Measurements from ENCODE around the gene EEF2.
"Not testable (repeated sequence)": the region's sequence is repeated elsewhere in the genome, so short reads cannot be mapped to it uniquely, and the experiment has no call there.

Gene EEF2

DNA sequence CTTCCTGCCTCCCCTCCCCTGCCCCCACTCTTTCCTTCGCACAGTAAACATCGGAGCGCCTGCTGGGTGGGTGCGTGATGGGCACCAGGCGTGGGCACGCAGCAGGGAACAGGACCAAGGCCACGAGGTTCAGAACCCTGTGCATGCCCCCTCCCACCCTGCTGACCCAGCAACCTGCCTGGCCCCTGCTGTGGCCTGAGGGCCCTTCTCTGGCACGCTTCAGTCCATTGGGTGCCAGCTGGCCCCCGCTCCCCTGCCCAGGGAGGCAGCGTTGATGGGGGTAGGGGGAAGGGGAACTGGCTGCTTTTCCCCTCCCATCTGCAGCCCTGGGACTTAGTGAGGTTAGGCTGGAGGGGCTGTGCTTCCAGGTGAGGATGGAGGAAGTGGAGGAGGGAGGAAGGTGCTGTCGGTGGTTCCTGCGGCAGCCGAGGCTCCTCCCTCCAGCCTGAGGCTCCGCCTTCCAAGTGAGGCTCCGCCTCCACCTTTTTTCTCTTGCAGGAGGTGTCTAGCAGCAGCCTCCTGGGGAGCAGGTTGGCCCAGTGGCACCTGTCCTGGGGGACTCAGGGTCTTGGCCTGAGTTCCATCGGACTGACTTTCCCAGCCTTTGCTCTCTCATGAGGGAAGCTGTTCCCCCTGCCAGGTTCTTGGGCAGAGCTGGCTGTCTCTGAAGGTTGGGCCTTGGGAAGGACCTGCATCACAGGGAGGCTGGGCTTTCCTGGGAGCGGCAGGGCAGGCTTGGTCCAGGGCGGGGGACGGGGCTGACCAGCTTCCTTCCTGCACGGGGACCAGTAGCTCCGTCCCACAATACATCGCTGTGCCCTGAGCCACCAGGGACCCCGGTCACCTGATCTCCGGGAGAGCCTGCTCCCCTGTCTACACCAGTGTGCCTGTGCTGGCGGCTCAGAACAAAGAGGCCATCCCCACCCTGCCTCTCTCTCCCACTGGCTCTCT is 29.6 kb upstream of the EEF2 start:
- DNase-seq, result no peak

DNA sequence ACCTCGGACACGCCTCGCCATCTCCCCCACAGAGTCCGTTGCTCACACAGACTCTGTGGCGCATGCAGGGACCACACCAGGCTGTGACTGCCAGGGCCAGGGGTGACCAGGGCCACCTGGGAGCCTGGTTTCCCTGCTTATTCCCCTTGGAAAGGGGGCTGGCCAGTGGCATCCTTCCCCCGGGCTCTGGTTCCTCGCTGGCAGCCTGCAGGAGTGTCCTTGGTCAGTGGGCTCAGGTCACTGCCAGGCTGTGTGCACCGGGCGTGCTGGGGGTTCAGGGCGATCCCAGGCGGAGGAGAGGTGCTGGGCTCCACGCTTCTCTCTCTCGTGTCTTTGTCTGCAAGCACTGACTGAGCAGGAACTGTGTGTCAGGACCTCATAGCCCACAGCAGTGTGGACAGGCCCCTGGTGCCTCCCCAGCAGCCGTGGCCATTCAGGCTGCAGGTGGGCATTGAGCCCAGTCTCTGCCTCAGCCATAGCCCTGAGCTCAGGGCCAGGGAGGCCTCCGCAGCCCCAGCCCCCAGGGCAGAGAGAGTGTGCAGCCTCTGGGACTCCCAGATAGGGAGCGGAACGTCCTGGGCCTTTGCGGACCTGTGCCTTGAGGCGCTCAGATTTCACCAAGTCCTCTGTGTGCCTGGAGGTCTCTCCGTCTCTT is 28.8 kb upstream of the EEF2 start:
- DNase-seq, result no peak

DNA sequence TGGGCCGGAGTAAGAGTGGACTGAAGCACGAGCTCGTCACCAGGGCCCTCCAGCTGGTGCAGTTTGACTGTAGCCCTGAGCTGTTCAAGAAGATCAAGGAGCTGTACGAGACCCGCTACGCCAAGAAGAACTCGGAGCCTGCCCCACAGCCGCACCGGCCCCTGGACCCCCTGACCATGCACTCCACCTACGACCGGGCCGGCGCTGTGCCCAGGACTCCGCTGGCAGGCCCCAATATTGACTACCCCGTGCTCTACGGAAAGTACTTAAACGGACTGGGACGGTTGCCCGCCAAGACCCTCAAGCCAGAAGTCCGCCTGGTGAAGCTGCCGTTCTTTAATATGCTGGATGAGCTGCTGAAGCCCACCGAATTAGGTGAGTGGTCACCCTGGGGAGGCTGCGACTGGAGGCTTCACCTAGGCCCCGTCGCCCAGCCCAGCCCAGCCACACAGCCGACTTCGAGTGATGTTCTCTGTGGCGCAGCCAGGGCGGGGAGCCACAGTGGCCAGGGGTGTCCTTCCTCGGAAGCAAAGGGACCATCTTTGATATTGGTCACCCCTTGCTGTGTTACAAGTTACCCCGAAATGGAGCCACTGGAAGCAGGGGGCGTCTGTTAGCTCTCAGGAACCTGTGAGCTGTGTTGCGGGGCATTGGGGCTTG is 27.8 kb upstream of the EEF2 start:
- DNase-seq, result no peak

DNA sequence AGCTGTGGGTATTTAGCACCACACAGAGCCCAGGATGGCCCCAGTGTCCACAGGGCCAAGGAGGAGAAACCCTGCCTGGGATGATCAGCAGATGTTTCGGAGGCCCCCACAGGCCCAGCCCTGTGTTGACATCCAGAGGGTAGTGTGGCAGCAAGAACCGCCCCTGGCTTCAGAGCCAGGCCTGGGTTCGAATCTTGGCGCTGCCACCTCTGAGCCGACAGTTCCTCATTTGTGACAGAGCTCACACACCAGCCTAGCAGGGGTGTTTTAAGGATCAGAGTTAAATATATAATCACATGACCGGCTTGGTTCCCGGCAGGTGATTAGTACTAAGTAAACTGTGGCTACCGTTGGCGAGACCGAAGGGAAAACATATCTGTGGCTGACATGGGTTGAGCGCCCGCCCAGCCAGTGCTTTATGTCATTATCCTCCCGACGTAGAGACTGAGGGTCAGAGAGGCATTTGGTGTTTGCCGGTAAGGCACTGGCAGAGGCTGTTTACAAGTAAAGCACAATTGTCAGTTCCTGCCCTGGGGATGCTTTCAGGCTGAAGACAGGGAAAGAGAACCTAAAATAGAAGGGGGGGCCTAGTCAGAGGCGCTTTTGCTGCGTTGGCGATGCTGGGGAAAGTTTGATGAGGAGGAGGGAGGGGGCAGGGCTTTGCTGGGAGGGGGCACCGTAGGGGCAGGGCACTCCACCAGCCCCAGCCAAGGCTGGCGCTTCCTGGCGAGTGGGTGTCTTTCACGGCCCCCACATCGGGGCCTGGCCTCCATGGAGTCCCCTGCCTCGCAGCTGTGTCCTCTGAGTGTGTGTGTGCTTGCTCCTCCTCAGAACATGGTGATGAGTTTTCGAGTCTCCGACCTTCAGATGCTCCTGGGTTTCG is 27.1 kb upstream of the EEF2 start:
- no peak for DNase-seq

DNA sequence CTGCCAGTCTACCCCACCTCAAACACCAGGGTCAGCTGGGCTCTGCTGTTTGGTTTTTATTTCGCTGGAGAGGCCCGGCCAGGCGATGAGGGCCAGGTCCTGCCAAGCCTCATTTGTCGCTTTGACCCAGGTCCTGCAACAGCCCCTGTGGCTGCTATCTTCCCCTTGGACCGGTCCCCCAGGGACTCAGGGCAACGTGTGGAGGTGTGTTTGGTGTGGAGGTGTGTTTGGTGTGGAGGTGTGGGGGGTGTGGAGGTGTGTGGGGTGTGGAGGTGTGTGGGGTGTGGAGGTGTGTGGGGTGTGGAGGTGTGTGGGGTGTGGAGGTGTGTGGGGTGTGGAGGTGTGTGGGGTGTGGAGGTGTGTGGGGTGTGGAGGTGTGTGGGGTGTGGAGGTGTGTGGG is 26.2 kb upstream of the EEF2 start:
- not testable (repeated sequence) for DNase-seq

DNA sequence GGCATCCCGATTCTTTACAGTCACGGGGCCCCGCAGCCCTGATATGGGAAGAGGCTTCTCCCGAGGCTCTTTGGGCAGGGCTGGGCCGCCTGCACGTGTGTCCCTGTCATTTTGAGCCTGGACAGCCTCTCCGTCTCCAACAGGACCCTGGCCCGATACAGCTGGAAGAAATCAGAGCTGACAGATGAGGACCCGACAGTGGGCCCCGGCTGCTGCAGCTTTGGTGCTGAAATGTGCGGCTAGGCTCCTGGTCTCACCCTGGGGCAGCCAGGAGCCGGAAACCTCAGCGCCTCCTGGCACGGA is 25.5 kb upstream of the EEF2 start:
- DNase-seq, result no peak

DNA sequence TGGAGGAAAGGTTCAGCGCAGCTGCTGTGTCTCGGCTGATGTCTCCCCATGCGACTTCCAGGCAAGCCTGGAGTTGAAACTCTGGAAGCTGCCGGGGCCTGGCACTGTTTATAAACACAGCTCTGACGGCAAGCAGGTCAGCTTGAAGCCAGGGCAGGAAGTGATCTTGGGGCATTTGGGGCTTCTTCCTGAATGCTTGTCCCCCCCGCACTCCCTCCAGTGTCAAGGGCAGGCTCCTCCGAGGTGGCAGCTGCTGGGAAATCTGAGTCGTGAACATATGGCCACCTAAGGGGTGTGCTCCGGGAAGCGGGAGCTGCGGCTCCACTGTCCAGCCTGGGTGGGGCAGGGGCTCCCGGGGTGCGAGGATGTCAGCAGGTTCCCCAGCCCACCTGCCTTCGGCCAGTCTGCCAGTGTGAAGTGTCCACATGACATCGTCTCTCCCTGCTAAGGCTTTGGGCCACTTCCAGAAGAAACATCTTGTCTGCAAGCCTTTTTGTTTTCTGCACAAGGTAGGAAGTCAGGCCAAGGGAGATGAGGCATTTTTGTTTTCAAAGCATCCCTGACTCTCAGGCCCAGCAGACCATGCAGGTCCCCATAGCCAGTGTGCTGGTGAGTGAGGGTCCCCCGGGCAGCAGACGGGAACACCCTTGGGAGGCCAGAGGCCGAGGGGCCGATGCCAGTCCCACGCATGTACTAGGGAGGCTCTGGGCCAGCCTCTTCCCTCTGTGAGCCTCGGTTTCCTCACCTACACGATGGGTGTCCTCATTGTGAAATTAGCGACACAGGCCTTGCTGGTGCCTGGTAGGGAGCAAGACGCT is 24.9 kb upstream of the EEF2 start:
- DNase-seq, result peak; percentile 63

DNA sequence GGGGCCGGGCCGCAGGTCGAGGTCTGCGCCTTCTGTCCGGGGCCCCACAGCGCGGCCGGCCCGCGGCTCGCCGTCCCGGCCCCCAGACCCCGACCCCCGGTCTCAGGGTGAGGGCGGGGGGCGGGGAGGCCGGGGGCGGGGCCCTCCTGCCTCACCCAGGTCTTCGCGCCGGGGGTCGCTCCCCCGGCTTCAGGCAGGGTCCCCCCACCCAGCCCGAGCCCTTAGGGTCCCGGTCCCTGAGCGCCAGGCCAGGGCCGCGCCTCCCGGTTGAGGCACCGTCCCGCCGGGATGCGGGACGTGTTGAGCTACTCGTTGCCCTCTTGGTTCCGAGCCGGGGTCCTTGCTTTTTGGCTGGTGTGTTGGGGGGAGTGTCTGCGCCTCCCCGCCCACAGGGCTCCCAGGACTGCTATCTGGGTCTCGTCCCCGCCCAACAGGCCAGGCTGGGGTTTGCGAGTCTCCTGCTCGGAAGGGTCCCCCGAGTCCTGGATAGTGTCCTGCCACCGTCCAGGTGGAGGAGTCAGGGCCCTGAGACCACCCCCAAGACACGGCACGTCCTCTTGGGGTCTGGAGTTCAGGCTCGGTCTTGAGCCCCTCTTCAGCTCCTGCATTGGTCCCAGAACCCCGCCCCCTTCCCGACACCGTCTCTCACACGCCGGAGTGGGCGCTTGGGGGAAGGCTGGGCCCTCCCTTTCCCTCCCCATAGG is 22.7 kb upstream of the EEF2 start:
- DNase-seq, result peak; percentile 69

DNA sequence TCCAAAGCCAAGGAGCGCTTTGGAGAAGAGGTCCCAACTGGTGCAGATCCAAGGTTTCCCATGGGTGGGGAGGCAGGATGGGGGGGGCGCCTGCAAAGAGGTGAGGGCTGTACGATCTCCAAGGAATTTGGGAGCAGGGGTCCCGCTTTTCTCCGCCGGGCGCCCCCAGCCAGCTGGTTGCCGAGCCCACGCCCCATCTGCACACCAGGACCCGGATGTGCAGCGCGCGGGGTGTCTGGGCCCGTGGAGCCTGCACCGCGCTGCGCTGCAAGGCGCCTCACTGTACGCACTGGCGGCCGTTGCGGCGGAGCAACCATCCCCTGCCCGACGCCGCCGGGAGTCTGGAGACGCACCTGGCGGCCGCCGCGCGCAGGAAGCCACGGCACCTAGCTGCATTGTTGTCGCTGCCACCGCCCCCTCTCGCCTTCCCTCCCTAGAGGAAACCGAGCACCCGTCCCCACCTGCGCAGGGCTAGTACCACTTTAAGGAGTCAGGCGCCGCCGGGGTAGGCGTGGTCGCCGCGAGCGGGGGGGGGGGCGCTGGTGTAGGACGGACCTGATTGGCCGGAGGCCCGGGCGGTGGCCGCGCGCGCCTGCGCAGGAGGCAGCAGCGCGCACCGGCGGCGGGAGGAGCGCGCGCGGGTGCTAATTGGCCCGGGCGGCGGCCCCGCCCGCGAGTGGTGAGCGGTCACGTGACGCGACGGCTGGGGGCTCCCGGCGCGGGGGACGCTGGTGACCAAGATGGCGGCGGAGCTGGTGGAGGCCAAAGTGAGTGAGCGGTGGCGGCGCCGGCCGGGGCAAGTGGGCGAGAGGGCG is 22.0 kb upstream of the EEF2 start, which contains the start of gene PIAS4:
Gene PIAS4, plus strand, starts transcription at position 716 of the 815 bp plus-strand sequence. Its CDS starts 25 bp downstream, at position 741.
- DNase-seq, result peak; percentile 97

DNA sequence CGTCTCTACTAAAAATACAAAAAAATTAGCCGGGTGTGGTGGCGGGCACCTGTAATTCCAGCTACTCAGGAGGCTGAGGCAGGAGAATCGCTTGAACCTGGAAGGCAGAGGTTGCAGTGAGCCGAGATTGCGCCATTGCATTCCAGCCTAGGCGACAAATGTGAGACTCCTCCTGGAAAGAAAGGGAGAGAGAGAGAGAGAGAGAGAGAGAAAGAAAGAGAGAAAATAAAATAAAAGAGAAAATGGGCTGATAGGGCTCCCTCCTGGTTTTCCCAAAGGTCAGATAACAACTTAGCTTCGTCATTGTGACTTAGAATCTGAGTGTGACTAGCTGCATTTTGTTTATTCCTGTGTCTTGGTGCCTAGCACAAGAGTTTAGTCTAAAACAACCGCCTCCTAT is 20.2 kb upstream of the EEF2 start:
- DNase-seq, result not testable (repeated sequence)

DNA sequence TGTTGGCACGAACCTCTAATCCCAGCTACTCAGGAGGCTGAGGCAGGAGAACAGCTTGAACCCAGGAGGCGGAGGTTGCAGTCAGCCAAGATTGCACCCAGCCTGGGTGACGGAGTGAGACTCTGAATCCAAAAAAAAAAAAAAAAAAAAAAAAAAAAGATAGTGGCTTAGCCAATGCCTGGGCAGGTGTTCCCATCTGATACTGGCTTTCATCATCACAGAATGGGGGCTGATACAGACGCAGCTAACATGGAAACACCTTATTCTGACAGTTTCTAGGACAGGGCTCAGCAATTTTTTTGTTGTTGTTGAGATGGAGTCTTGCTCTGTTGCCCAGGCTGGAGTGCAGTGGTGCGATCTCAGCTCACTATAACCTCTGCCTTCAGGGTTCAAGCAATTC is 15.5 kb upstream of the EEF2 start:
- DNase-seq, result not testable (repeated sequence)

DNA sequence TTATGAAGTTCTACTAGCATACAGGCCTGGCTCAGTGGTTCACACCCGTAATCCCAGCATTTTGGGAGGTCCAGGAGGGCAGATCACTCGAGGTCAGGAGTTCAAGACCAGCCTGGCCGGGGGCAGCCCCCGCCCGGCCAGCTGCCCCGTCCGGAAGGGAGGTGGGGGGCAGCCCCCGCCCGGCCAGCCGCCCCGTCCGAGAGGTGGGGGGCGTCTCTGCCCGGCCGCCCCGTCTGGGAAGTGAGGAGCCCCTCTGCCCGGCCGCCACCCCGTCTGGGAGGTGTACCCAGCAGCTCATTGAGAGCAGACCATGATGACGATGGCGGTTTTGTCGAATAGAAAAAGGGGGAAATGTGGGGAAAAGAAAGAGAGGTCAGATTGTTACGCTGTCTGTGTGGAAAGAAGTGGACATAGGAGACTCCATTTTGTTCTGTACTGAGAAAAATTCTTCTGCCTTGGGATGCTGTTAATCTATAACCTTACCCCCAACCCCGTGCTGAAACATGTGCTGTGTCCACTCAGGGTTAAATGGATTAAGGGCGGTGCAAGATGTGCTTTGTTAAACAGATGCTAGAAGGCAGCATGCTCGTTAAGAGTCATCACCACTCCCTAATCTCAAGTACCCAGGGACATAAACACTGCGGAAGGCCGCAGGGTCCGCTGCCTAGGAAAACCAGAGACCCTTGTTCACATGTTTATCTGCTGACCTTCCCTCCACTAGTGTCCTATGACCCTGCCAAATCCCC is 13.6 kb upstream of the EEF2 start:
- not testable (repeated sequence) for DNase-seq

DNA sequence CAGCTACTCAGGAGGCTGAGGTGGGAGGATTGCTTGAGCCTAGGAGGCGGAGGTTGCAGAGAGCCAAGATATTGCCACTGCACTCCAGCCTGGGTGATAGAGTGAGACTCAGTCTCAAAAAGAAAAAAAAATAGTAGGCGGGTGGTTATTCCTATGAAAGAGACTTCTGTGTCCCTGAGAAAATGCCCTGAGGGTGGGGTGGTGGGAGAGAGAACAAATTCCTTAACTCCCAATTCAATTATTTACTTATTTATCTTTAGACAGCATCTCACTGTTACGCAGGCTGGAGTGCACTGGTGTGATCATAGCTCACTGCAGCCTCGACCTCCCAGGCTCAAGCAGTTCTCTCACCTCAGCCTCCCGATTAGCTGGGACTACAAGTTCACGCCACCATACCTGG is 10.3 kb upstream of the EEF2 start:
- no peak for DNase-seq

DNA sequence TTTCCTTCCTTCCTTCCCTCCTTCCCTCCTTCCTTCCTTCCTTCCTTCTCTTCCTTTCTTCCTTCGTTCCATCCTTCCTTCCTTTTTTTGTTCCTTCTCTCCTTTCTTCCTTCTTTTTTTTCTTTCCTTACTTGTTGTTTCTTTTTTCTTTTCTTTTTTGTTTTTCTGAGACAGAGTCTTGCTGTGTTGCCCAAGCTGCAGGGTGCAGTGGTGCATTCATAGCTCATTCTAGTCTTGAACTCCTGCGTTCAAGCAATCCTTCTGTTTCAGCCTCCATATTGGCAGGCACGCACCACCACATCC is 5.5 kb upstream of the EEF2 start:
- no peak for DNase-seq

DNA sequence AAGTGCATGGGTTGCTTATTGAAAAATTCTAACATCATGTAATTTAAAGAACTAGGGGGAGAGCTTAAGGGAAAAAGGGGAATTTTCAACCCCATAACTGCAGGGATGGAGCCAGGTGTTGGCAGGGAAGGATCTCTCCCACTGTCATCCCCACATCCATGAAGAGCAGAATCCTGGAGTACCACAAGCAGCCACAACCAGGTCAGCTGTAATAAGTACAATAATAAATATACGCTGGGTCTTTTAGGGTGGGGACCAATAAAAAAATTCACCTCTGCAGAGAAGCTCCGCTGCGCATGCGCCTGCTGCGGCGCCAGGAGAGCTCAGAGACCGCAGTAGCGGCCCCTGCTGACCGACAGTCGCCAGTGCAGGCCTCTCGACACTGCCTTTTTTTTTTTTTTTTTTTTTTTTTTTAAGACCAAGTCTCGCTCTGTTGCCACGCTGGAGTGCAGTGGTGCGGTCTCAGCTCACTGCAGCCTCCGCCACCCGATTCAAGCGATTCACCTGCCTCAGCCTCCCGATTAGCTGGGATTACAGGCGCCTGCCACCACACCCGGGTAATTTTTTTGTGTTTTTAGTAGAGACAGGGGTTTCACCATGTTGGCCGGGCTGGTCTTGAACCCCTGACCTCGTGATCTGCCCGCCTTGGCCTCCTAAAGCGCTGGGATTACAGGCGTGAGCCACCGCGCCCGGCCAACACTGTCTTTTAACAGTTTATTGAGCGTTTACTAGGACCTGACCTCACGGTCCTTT is 2.5 kb upstream of the EEF2 start:
- DNase-seq, result peak; percentile 90

DNA sequence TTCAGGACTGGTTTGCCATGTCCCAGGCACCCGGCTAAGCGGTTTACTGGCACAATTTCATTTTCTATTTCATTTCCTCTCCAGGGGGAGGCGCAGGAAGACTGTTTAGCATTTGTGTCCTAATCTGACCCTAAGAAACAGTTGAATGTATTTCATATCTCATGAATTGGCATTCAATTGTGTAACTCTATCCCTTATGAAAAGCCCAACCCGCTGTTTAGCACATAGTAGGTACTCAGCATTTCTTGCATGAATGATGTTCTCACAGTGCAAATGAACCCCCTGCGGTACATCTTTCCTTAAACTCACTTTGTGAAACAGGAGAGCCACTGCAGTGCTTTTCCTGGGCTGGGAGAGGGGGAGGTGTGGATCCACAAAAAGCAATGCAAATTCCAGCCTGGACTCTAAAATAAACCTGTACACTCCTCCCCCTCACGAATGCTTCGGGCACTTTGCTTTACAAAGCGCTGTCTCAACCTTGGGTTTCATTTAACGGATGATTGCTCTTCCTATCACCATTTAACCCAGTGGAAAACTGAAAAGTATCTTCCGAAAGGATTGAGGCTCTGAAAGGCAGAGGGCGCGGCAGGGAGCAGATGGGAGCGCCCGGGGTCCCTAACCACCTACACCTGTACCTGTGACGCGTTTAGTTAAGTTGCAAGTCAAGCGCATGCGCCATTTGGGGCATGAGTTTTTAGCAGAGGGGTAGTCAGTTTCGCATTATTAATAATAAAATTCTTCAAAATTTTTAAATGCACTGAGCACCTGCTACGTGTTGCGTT is 1.2 kb upstream of the EEF2 start:
- DNase-seq, result no peak

DNA sequence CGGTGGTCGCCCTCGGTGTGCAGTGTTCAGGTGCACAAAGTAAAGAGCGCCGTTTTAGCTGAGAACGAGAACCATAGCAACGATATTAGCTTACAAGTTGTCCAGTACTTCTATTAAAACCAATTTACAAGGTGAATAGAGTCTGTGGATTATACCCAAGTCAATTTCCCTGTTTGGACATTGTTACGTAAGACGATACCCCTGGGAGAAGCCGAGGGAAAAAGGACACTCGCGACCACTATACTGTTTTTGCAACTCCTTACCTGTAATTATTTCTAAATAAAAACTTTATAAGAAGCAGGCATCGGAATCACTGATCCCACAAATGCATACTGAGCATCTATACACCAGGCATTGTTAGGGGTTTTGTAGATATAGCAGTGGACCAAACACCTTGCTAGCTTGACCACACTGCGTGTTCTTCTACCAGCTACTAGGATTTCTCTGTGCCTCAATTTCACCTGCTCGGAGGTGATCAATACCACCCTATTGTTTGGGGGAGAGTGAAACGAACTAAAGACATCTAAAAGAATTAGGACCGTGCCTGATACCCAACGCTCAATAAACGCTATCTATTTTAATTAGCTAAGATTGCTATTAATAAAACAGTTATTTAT is 488 bp upstream of the EEF2 start:
- DNase-seq, result no peak

DNA sequence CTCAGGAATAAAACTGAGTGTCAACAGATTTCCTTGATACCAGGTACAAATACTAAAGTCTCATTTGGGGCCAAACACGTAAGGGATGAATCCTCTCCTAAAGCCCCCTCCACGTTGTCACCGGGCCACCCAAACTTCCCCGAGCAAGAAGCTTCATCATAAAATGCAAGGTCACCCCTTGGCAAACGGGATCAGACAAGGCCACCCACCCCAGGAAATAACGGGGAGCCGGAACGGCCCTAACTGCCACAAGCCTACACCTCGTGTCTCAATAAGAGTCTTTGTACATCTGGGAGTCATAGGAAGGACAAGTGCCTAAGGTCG is 717 bp downstream of the EEF2 start:
- DNase-seq, result no peak

All from left hindlimb (tissue), 1 donor.